ENCODE measurements around the gene FBXO27. TPM values are rescaled to one million over a fixed set of nuclear protein-coding genes. Genes with fewer than 3 reads are reported as not detected.

The FBXO27 gene
- total and polyA plus RNA-seq, 2 of the 8 experiments (the other 6 are each of a cell fraction or from before 2014, with no cell fraction given), result 10.9 to 25.5 TPM

Other genes starting within 250 kb of the FBXO27 start
- not detected in 2 replicates for gene LGALS7B, start 243.3 kb downstream of the FBXO27 start, total RNA-seq (2021; fragmentation: NEBNext Ultra II Directional; extraction: Animal tissue kit (Norgen Biotek cat#: 25700))
- gene LGALS7B, start 243.3 kb downstream of the FBXO27 start, polyA plus RNA-seq (2011; rRNA removed), result 3.6 and 6.2 TPM in 2 replicates
- gene LGALS4, start 219.6 kb downstream of the FBXO27 start, total RNA-seq (2021; fragmentation: NEBNext Ultra II Directional; extraction: Animal tissue kit (Norgen Biotek cat#: 25700)), result 0.37 and 0.54 TPM in 2 replicates
- 0.32 and 0.71 TPM in 2 replicates for gene LGALS4, start 219.6 kb downstream of the FBXO27 start, polyA plus RNA-seq (2011; rRNA removed)
- 101 and 103 TPM in 2 replicates for gene ECH1, start 200.8 kb downstream of the FBXO27 start, total RNA-seq (2021; fragmentation: NEBNext Ultra II Directional; extraction: Animal tissue kit (Norgen Biotek cat#: 25700))
- 147 and 173 TPM in 2 replicates for gene ECH1, start 200.8 kb downstream of the FBXO27 start, polyA plus RNA-seq (2011; rRNA removed)
- gene HNRNPL, start 182.6 kb downstream of the FBXO27 start, total RNA-seq (2021; fragmentation: NEBNext Ultra II Directional; extraction: Animal tissue kit (Norgen Biotek cat#: 25700)), result 711 and 779 TPM in 2 replicates
- 403 and 404 TPM in 2 replicates for gene HNRNPL, start 182.6 kb downstream of the FBXO27 start, polyA plus RNA-seq (2011; rRNA removed)
- gene RINL, start 154.3 kb downstream of the FBXO27 start, total RNA-seq (2021; fragmentation: NEBNext Ultra II Directional; extraction: Animal tissue kit (Norgen Biotek cat#: 25700)), result 11.9 and 14.2 TPM in 2 replicates
- 11.1 and 13.1 TPM in 2 replicates for gene RINL, start 154.3 kb downstream of the FBXO27 start, polyA plus RNA-seq (2011; rRNA removed)
- 6.1 and 6.5 TPM in 2 replicates for gene SIRT2, start 132.9 kb downstream of the FBXO27 start, total RNA-seq (2021; fragmentation: NEBNext Ultra II Directional; extraction: Animal tissue kit (Norgen Biotek cat#: 25700))
- gene SIRT2, start 132.9 kb downstream of the FBXO27 start, polyA plus RNA-seq (2011; rRNA removed), result 10.0 and 11.8 TPM in 2 replicates
- 36.3 and 37.3 TPM in 2 replicates for gene NFKBIB, start 132.6 kb downstream of the FBXO27 start, total RNA-seq (2021; fragmentation: NEBNext Ultra II Directional; extraction: Animal tissue kit (Norgen Biotek cat#: 25700))
- gene NFKBIB, start 132.6 kb downstream of the FBXO27 start, polyA plus RNA-seq (2011; rRNA removed), result 44.1 and 62.3 TPM in 2 replicates
- 0.56 and 0.73 TPM in 2 replicates for gene CCER2, start 120.4 kb downstream of the FBXO27 start, total RNA-seq (2021; fragmentation: NEBNext Ultra II Directional; extraction: Animal tissue kit (Norgen Biotek cat#: 25700))
- gene CCER2, start 120.4 kb downstream of the FBXO27 start, polyA plus RNA-seq (2011; rRNA removed), result 0.32 and 0.71 TPM in 2 replicates
- gene SARS2, start 101.8 kb downstream of the FBXO27 start, total RNA-seq (2021; fragmentation: NEBNext Ultra II Directional; extraction: Animal tissue kit (Norgen Biotek cat#: 25700)), result 59.2 and 68.0 TPM in 2 replicates
- gene SARS2, start 101.8 kb downstream of the FBXO27 start, polyA plus RNA-seq (2011; rRNA removed), result 102 and 139 TPM in 2 replicates
- 79.0 and 87.6 TPM in 2 replicates for gene MRPS12, start 101.6 kb downstream of the FBXO27 start, total RNA-seq (2021; fragmentation: NEBNext Ultra II Directional; extraction: Animal tissue kit (Norgen Biotek cat#: 25700))
- gene MRPS12, start 101.6 kb downstream of the FBXO27 start, polyA plus RNA-seq (2011; rRNA removed), result 175 and 190 TPM in 2 replicates
- 14.5 and 15.3 TPM in 2 replicates for gene FBXO17, start 56.8 kb downstream of the FBXO27 start, total RNA-seq (2021; fragmentation: NEBNext Ultra II Directional; extraction: Animal tissue kit (Norgen Biotek cat#: 25700))
- gene FBXO17, start 56.8 kb downstream of the FBXO27 start, polyA plus RNA-seq (2011; rRNA removed), result 11.7 and 19.9 TPM in 2 replicates
- 0.50 and 0.98 TPM in 2 replicates for gene ACP7, start 51.8 kb upstream of the FBXO27 start, total RNA-seq (2021; fragmentation: NEBNext Ultra II Directional; extraction: Animal tissue kit (Norgen Biotek cat#: 25700))
- gene ACP7, start 51.8 kb upstream of the FBXO27 start, polyA plus RNA-seq (2011; rRNA removed), result 0.27 and 0.58 TPM in 2 replicates
- gene PAK4, start 93.2 kb upstream of the FBXO27 start, total RNA-seq (2021; fragmentation: NEBNext Ultra II Directional; extraction: Animal tissue kit (Norgen Biotek cat#: 25700)), result 64.4 and 67.6 TPM in 2 replicates
- gene PAK4, start 93.2 kb upstream of the FBXO27 start, polyA plus RNA-seq (2011; rRNA removed), result 50.7 and 107 TPM in 2 replicates
- 2.8 and 3.2 TPM in 2 replicates for gene NCCRP1, start 164.4 kb upstream of the FBXO27 start, total RNA-seq (2021; fragmentation: NEBNext Ultra II Directional; extraction: Animal tissue kit (Norgen Biotek cat#: 25700))
- gene NCCRP1, start 164.4 kb upstream of the FBXO27 start, polyA plus RNA-seq (2011; rRNA removed), result 7.9 and 11.2 TPM in 2 replicates
- not detected in 2 replicates for gene SYCN, start 171.7 kb upstream of the FBXO27 start, total RNA-seq (2021; fragmentation: NEBNext Ultra II Directional; extraction: Animal tissue kit (Norgen Biotek cat#: 25700))
- not detected in 2 replicates for gene SYCN, start 171.7 kb upstream of the FBXO27 start, polyA plus RNA-seq (2011; rRNA removed)
- gene IFNL3, start 212.5 kb upstream of the FBXO27 start, total RNA-seq (2021; fragmentation: NEBNext Ultra II Directional; extraction: Animal tissue kit (Norgen Biotek cat#: 25700)), result not detected in 2 replicates
- gene IFNL3, start 212.5 kb upstream of the FBXO27 start, polyA plus RNA-seq (2011; rRNA removed), result 0.11 TPM in 1 of 2 replicates, not detected in the other
- not detected in 2 replicates for gene IFNL4, start 216.3 kb upstream of the FBXO27 start, total RNA-seq (2021; fragmentation: NEBNext Ultra II Directional; extraction: Animal tissue kit (Norgen Biotek cat#: 25700))
- gene IFNL4, start 216.3 kb upstream of the FBXO27 start, polyA plus RNA-seq (2011; rRNA removed), result not detected in 2 replicates
- not detected in 2 replicates for gene IFNL2, start 235.8 kb upstream of the FBXO27 start, total RNA-seq (2021; fragmentation: NEBNext Ultra II Directional; extraction: Animal tissue kit (Norgen Biotek cat#: 25700))
- not detected in 2 replicates for gene IFNL2, start 235.8 kb upstream of the FBXO27 start, polyA plus RNA-seq (2011; rRNA removed)

Data from H1 (cell line).